HG03442 (cell line): Measurements from ENCODE around the gene ADISSP.

ENCODE experiments used
- ATAC-seq: cut with Tn5 transposase; IDR thresholded peaks from one replicate; pipeline ENCODE4 v1.9.1; 2021; ENCODE audit warnings: mild to moderate bottlenecking, moderate library complexity; ENCODE audit not compliant: unreplicated experiment

Gene ADISSP

DNA sequence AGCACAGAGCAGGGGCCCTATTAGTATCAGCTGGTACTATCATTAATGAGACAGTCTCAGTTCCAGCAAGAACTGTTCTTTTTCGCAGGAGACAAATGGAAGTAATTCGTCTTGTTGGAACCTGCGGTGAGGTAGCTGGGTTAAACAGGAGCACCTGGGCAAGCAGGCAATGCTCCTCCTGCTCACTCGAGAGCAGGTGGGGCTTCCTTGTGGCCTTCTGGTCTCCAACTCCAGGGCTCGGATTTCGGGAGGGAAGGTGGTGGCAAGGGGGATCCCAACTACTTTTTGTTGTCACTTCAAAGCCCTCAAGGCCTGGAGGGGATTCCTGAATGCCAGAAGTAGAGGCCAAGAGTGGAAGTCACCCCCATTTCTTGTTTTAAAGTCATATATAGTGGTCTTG, 15.0 kb upstream of the ADISSP start:
- ATAC-seq = no peak

DNA sequence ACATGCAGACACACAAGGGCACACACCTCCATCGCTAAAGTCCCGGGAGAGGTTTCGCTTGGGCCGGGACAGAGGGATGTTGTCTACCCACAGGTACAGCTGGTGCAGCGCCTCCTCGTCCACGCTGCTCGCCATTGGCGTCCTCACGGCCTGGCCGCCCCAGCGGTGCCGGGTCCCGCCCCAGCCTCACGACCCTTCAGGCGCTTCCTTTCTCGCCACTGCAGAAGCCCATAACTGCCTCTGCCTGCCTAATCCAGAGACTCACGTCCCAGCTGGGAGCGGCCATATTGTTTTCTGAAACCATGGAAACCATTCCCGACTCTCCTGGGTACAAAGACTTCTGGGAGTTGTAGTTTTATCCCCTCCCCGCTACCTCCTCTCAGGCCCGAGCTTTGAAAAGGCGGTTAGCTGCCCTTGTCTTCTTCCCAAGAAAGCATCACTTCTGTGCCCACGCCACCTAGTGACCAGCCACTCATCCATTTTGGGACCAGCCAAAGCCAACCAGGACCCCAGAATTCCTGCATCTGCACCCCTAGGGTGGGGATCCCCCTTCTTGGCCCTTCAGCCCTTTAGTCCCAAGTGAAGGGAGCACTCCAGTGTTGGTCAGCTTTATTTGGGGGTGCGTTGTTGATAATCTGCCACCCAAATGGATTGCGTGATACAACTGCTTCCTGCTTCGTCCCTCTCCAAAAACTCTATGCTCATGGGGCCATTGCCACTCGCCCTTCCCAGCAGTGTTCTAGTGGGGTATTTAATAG, 13.8 kb upstream of the ADISSP start, which contains the start of gene SPEF1:
Gene SPEF1, minus strand, starts transcription at position 296 of the 758 bp plus-strand sequence. Its CDS starts 161 bp downstream, at position 135.
- peak; percentile 74 for ATAC-seq

DNA sequence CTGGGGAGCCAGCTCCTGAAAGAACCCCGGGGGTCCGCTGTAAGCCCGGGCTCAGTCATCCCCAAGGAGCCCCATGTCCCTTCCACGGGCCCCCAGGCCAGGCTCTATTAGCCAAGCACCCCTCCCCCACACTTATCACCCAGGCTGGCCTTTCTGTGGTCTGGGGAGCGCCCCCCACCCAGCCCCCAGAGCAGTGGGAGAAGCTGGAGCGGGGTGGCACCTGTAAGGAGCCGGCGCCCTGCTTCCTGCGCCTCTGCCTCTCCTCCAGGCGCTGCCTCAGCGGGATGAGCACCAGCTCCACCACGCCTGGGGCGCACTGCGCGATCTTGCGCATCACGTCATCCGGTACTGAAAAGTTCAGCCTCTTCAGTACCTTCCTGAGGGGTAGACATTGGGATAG, 11.4 kb upstream of the ADISSP start:
- no peak for ATAC-seq

DNA sequence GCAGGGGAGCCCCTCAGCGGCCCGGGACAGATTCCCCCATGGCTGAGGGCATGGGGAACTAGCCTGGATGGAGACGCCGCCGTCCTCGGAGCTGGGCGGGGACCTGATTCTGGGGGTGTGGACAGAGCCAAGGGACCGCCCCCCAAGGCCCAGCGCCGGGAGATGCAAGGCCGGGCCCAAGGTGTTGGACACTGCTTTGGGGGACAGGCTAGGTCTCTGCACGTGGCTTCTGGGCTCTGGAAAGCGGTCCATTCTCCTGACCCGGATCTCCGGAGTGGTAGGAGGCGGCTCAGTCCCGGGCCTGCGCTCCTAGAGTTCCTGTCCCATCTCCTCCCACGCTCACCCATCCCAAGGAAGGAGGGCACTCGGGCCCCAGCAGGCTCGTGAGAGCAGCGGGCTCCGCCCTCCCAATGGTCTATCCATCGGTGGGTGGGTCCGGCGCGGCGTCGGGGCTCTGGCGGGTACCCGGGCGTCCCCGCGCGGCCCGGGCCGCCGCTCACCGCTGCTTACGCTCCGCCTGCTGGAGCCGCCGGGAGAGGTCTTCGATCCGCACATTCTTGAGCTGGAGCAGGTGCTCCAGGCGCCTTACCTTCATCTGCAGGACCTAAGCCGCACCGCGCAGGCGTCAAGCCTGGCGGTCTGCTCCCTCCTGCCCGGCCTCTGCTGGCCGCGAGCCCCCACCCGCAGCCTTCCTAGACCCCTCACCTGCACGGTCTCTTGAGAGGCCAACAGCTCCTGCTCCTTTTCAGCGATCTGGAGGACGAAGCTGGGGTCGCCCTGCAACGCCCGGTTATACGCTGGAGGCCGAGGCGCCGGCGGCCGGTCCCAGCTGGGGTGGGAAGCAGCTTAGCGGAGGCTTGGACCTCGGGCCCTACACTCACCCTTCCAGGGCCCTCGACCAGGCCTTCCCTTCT, 10.4 kb upstream of the ADISSP start:
- ATAC-seq = no peak

DNA sequence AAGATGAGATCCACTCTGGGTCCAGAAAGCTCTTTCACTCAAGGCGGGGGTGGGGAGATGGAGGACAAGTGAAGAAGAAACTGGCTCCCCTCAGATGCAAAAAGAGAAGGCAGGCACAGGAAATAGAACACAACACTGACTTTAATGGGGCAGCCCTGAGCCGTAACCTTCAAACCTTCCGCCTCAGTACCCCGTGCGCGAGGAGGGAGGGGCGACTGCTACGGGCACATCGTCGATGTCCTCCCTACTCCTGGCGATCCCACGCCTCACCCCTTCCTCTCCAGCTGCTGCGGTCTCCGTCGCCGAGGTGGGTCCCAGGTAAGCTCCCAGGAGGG, 9.8 kb upstream of the ADISSP start:
- ATAC-seq = no peak

DNA sequence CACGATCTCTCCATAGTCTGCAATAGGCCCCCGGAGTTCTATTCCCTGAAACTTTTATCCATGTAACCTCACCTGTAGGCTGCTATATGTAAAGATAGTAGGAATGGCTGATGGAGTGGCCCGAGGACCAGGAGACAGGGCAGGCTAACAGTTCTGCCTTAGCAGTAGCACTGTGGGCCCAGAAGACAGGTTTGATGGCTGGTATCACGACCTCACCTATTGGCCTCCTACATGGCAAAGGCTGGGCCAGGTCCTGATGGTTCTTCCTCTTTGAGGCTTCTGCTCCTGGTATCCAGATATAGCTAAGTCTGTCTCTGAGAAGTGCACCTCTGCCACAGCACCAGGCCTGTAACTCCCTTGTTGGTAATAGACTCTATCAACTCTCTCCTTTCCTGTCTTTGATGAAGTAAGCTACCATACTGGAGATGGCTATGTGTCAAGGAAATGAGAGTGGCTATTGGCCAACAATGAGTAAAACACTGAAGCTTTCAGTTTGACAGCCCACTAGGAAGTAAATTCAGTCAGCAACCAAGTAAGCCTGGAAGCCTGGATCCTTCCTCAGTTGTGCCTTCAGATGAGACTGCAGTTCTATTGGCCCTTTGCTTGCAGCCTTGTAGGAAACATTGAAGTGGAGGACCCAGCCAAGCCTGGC, 8.0 kb upstream of the ADISSP start:
- no peak for ATAC-seq

DNA sequence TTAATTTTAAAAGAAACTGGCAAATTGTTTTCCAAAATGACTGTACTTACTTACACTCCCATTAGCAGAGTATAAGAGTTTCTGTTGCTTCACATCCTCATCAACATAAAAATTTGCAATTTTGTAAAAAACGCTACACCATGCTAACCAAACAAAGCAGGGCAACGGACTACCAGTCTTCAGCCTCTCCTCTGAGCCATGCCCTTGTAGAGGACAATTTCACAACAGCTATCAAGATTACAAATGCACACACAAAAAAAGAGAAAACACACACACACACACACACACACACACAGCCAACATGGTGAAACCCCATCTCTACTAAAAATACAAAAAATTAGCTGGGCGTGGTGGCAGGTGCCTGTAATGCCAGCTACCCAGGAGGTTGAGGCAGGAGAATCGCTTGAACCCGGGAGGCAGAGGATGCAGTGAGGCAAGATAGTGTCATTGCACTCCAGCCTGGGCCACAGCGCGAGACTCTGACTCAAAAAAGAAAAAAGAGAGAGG, 4.1 kb upstream of the ADISSP start:
- ATAC-seq = no peak

DNA sequence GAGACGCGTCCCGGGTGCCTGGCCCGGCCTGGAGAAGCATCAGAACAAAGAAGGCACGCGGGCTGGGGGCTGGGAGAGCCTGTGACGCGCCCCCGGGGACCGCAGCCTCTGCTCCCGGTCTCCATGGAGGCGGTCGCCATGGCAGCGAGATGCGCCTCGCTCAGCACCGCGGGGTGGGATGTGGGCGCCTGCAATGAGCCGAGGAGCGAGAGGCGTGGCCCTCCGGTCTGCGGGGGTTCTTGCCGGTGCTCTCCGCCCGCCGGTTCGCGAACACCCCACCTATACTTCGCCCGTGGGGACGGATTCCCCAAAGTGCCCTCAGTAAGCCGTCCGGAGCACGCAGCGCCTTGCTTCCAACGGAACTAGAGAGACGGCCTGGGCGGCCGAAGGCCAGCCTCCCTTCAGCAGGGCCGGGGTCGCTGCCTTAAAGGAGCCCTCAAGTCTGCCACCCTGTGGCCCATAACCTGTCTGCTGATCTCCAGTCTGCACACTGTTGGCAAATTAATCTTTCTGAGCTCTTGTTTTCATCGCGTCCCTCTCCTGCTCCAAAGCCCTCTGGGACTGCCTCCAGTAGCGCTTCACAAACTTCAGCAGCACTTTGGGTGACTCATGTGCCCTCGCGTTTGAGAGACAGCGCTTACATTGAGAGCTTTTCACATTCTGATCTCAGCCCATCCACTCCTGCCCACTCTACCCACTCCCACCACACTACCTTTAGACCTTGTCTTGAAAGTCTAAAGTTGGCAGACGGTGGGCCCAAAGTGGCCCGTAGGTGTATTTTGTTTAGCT, 983 bp upstream of the ADISSP start:
- peak; percentile 23 for ATAC-seq

DNA sequence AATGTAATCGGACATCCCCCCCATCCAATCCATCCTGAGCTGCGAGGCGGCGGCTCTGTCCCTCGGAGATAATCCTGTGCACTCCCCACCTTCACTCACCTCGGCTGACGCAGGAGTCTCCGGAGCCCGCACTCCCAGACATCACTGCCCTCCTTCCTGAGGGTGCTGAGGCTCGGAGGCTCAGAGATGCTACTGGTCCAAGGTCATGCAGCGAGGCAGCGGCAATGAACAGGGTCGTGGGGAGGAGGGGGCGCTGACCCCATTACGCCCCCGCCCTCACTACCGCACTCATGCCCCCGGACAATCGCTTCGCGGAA, 485 bp downstream of the ADISSP start:
- ATAC-seq = no peak

DNA sequence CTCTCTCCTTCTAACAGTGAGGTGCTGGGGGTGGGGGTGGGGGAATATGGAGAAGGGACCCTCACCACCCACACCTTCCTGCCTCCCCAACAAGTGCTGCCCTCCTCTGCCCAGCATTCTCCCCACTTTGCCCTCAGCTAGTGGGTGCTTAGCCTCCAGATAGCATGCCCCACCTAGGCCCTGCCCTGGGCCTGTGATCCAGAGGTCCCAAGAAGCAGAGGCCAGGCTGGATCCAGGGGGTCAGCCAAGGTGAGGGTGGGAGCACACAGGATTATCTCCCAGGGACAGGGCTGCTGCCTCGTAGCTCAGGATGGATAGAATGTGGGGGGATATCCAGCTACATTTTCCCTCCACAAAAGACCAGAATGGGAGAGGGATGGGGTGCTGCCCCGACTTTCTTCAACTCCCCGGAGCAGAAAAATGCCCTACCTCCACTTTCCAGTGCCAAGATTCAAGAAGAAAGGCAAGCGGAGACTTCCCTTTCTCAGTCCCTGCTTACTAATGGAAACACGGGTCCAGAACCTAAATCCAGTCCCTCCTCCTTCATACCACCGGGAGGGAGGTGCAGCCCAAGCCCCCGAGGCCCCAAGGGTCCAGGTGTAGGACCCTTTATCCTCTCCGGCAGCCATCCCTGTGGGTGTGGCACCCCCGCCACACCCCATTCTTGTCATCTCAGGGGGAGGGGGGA, 987 bp downstream of the ADISSP start:
- no peak for ATAC-seq

DNA sequence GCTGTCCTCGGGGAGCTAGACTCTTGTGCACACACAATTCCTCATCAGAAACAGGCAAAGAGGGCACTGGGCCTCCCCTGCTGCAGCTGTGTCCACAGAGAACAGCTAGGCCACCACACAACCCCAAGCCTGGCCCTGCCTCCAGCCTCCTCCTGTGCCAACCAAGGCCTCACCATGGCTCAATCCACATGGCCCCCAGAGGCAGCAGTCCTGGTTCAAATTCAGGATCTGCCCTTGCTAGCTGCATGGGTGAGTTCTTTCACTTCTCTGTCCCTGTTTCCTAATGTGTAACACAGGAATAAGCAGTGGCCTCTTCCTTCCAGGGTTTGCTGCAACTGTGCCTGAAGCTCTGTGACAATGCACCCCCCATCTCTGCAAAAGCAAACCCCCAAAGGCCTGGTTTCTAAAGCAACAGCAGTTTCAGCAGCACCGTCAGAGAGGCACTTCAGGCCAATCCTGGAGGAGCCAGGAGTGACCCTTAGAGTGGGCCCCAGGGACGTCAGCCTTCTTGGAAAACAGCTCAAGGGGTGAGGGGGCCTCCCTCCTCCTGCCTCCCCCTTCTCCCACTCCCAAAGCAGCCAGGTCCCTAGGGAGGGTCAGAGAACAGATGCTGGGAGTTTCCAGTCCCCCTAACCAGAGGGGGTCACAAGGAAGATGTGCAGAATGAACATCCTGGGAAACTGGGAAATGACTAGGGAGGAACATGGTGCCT, 2.2 kb downstream of the ADISSP start:
- no peak for ATAC-seq

DNA sequence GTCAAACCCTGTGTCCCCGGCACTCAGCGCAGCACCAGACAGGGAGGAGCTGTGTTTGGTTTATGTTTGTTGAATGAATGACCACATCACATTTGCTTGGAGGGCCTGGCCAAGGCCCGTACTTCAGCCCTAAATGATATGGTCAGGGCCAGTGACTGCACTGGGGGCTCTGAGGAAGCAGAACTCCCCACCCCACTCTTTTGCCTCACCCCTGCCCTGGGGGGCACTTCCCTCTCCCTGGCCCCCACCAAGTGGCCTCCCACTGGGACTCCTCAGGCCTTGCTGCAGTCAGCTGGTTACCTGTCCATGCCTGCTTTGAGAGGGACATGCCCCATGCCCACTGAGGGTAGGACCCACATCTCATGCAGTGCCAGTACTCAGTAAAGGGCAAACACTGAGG, 2.9 kb downstream of the ADISSP start:
- ATAC-seq = no peak

DNA sequence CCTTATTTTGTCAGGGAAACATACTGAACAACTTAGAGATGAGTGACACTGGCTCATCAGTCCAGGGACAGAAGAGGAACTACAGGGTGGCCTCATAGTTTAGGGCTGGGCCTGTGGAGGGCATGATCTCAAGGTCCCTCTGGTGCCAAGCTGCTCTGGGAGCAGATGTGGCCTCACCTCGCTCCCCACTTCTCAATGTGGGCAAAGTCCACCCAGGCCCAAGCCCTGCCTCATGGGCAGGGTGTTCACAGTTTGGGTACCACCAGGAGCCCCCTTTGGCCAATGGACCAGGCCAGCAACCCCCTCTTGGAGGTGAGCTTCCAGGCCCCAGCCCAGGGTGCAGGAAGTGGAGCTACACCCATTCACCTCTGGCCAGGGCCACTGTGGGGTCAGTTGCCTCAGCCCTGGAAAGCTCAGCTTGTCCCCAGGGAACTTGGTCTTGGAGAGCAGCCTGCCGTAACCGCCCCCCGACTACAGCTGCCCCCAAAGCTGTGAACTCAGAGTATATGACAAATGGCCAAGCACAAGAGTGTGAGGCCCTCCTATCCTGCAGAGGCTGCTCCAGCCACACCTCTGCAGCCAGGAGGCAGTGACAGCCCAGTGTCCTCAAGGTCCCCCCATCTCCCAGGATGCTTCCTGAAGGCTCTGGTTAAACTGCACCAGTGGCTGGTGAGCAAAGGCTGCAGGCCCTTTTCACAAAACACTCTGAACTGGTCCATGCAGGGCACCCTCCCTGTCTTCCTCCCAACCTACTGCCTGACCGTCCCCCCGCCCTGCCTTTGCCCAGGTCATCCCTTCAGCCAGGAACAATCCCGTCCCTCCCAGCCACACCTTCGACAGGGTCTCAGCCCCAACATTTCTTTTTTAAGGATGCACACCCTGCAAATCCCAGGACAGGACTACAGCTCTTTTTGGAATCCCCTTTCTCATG, 3.6 kb downstream of the ADISSP start:
- ATAC-seq = no peak

DNA sequence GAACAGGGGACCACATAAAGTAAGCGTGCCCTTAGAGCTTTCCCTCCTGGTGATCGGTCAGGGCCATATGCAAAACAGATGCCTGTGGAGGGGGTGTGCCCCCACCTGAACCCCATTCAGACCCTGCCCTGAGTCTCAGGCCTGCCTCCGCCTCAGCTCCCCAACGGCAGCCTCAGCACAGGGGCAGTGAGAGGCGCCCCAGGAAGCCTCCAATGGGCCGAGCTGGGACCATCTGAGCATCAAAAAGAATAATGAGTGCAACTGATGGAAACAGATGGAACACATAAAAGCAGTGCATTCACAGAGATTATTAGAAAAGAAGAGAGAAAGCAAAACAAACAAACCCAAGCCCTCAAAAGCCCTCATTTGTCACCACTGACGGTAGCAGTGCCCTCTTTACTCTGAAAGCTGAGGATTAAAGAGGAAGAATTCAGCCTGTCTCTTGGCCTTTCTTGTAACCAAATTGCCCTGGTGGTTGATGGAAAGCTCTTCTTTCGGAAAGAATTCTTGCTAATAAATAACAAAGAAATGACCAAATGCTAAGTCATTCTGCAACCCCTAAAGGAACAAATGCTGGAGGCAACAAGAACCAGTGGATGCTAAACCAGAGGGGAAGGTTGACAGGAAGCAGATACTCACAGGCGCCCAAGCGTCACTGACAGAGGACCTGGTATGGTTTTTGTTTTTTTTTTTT, 6.8 kb downstream of the ADISSP start:
- no peak for ATAC-seq

DNA sequence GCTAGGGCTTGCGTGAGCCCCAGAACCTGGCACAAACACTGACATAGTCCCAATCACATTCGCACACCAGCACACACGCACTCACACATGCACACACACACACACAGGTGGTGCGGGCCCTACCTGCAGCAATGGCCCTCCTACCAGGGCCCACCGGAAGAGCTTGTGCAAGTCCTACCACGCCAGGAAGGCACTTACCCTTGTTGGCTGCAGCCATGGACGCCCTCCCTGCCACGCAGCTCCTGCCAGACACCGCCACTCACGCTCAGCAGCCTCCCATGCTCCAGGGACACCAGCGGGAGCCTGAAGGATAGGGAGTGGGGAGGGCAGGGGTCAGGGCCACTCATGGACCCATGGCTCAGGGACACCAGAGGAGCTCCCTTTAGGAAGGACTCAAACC, 7.7 kb downstream of the ADISSP start:
- ATAC-seq = no peak

DNA sequence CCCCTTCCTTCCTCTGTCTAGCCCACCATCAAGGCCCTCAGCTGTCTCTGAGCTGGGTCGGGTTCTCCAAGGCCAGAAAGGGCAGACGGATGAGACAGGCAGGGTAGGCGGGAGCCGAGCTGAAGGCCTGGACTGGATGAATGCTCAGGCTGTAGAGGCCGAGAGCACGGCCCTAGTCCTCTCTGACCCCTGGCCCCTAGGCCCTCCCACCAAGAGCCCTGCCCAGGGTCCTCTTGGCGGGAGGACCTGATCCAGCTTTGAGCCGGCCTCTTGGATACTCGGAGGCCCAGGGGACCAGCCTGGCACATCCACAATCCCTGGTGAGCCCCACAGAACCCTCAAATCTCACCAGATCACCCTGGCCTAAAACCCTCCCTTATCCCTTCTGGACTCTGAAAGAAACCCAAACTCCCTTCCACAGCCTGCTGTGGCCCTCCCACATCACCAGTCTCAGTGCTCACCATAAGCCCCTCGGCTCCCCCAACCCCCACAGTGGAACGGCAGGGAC, 8.2 kb downstream of the ADISSP start:
- ATAC-seq = no peak

DNA sequence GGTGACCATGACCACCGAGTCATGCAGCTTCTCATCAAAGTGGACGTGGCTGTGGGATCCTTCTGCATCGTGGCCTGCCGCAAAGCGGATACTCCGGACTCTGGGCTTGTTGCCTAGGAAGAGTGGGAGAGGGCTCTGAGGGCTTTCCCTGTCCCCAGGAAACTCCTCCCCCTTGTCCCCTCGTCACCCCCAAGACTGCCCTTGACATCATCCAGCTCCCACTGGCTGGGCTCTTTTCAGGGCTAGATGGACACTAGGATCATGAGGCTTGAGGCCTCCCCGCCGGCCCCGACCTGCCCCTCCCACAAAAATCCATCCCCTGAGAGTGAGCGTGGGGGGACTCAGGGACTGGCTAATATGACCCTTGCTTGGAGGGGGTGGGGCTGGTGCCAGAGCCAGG, 9.0 kb downstream of the ADISSP start:
- ATAC-seq = no peak

DNA sequence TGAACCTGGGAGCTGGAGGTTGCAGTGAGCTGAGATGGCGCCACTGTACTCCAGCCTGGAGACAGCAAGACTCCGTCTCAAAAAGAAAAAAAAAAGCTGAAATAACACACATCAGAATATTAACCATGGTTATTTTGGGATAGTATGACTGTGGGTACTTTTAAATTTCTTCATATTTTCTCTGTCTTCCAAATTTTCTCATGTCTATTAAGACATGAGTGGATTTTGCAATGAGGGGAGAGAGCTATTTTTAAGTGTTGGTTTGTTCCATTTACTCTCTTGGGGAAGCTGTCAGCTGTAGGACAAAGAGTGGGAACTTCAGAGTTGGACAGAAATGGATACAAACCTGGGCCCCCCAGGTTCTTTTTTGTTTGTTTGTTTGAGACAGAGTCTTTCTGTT, 10.3 kb downstream of the ADISSP start:
- ATAC-seq = no peak
